ENCODE data around the gene HMG20B.
A peak's percentile ranks its signal among the peaks of the same experiment; 100 is the strongest.
"Not testable (repeated sequence)": the region's sequence is repeated elsewhere in the genome, so short reads cannot be mapped to it uniquely, and the experiment has no call there.

The HMG20B gene

GRCh38 chr19:3556423-3556977, 16.2 kb upstream of the HMG20B start:
- DNase-seq (ENCODE audit: low read depth in 2 of 2): no peak

- DNase-seq (ENCODE audit: low read depth in 2 of 2): no peak
These were observed 15.7 kb upstream of the HMG20B start for GRCh38 chr19:3556978-3557460.

- DNase-seq (ENCODE audit: low read depth in 2 of 2): peak; percentile 78 to 81
These were observed 15.1 kb upstream of the HMG20B start, which contains the start of gene MFSD12 for GRCh38 chr19:3557461-3558248. TSS of gene MFSD12 (minus strand) at chr19:3557586. CDS start at chr19:3557403, 183 bp downstream.

- no peak for DNase-seq (ENCODE audit: low read depth in 2 of 2)
These were observed 8.8 kb upstream of the HMG20B start for GRCh38 chr19:3563709-3564524.

- no peak for DNase-seq (ENCODE audit: low read depth in 2 of 2)
These were observed 7.6 kb upstream of the HMG20B start for GRCh38 chr19:3565139-3565538.

- DNase-seq (ENCODE audit: low read depth in 2 of 2): not testable (repeated sequence)
These were observed 2.7 kb upstream of the HMG20B start for GRCh38 chr19:3570042-3570441.

- DNase-seq (ENCODE audit: low read depth in 2 of 2): no peak
These were observed 2.1 kb upstream of the HMG20B start for GRCh38 chr19:3570606-3571011.

GRCh38 chr19:3572132-3572854, 451 bp upstream of the HMG20B start:
- peak; percentile 99 for DNase-seq (ENCODE audit: low read depth in 2 of 2)

- no peak for DNase-seq (ENCODE audit: low read depth in 2 of 2)
These were observed 566 bp downstream of the HMG20B start for GRCh38 chr19:3573162-3573857.

- peak; percentile 71 to 75 for DNase-seq (ENCODE audit: low read depth in 2 of 2)
These were observed 1.3 kb downstream of the HMG20B start for GRCh38 chr19:3573858-3574637.

- DNase-seq (ENCODE audit: low read depth in 2 of 2): no peak
These were observed 2.6 kb downstream of the HMG20B start for GRCh38 chr19:3575260-3575741.

GRCh38 chr19:3575949-3576673, 3.4 kb downstream of the HMG20B start:
- DNase-seq (ENCODE audit: low read depth in 2 of 2): no peak

- peak; percentile 33 to 50 for DNase-seq (ENCODE audit: low read depth in 2 of 2)
These were observed 4.1 kb downstream of the HMG20B start for GRCh38 chr19:3576696-3577443.

GRCh38 chr19:3577723-3578344, 5.1 kb downstream of the HMG20B start:
- DNase-seq (ENCODE audit: low read depth in 2 of 2): no peak

- DNase-seq (ENCODE audit: low read depth in 2 of 2): no peak
These were observed 5.6 kb downstream of the HMG20B start for GRCh38 chr19:3578390-3578789.

GRCh38 chr19:3580156-3580934, 7.6 kb downstream of the HMG20B start:
- DNase-seq (ENCODE audit: low read depth in 2 of 2): peak; percentile 42 to 44

- not testable (repeated sequence) for DNase-seq (ENCODE audit: low read depth in 2 of 2)
These were observed 9.0 kb downstream of the HMG20B start for GRCh38 chr19:3581792-3582191.
